IMR-90 (cell line): ENCODE data around the gene SLC6A13. TPM values are rescaled to one million over a fixed set of nuclear protein-coding genes. Genes with fewer than 3 reads are reported as not detected.
"Not testable (repeated sequence)": the region's sequence is repeated elsewhere in the genome, so short reads cannot be mapped to it uniquely, and the experiment has no call there.

Experiments used
- ATAC-seq: fragments of 200-7000 bp; cut with Tn5 transposase; 2 replicates; pipeline ENCODE4 v1.9.1; 2020; ENCODE audit warnings: low read depth, mild to moderate bottlenecking, moderate library complexity
- BruUV-seq: library from RNA; stranded (reverse); fragments of 400-500 nt; replicated peaks from 2 replicates; lab custom pipeline; 2021; lab: Mats Ljungman, UMichigan
- CTCF ChIA-PET: fragments of 300-600 bp; formaldehyde crosslinking; extraction: SDS; loops from one replicate; lab custom pipeline; 2021; ENCODE audit warnings: antibody characterized with exemption; lab: Yijun Ruan, JAX
- POLR2A ChIA-PET: fragments of 300-600 bp; sonication (Branson Sonifier 250); formaldehyde crosslinking; loops from one replicate; lab custom pipeline; 2022; ENCODE audit warnings: antibody characterized with exemption; ENCODE audit not compliant: unreplicated experiment; lab: Charles Lee
- DNase-seq: peaks from one replicate; pipeline ENCODE4 v3.0.0; 2013
- H2AFZ ChIP-seq: replicated peaks from 2 replicates; pipeline ENCODE3; 2013; ENCODE audit warnings: low read length, mild to moderate bottlenecking; ENCODE audit not compliant: poor library complexity
- H2AK5ac ChIP-seq: 2 replicates; pipeline ENCODE4 v1.6.1; 2013; ENCODE audit warnings: low read depth, low read length, inconsistent platforms
- H2AK9ac ChIP-seq: replicated peaks from 2 replicates; pipeline ENCODE3; 2013; ENCODE audit warnings: mild to moderate bottlenecking, low read depth, low read length, moderate library complexity; ENCODE audit not compliant: poor library complexity
- H2BK120ac ChIP-seq: 2 replicates; pipeline ENCODE4 v1.6.1; 2013; ENCODE audit warnings: low read depth, low read length, inconsistent platforms
- H2BK15ac ChIP-seq: 3 replicates; pipeline ENCODE4 v1.6.1; 2013; ENCODE audit warnings: low read depth, low read length, inconsistent platforms
- H2BK20ac ChIP-seq: 2 replicates; pipeline ENCODE4 v1.6.1; 2013; ENCODE audit warnings: low read depth, mild to moderate bottlenecking, inconsistent platforms, low read length, moderate library complexity
- H2BK5ac ChIP-seq: 2 replicates; pipeline ENCODE4 v1.6.1; 2013; ENCODE audit warnings: mild to moderate bottlenecking, low read depth, low read length, inconsistent platforms; ENCODE audit not compliant: poor library complexity, severe bottlenecking
- H3K14ac ChIP-seq: replicated peaks from 2 replicates; pipeline ENCODE4 v1.6.1; 2013; ENCODE audit warnings: low read depth, low read length, inconsistent platforms
- H3K18ac ChIP-seq: 2 replicates; pipeline ENCODE4 v1.6.1; 2013; ENCODE audit warnings: low read depth, low read length, control low read depth
- H3K23ac ChIP-seq: 2 replicates; pipeline ENCODE4 v1.6.1; 2013; ENCODE audit warnings: low read depth, low read length, inconsistent platforms
- H3K27ac ChIP-seq: 2 replicates; pipeline ENCODE4 v1.5.1; 2013; ENCODE audit warnings: mild to moderate bottlenecking, control low read depth, low read length; ENCODE audit not compliant: insufficient read depth
- H3K27me3 ChIP-seq: 2 replicates; pipeline ENCODE4 v1.6.1; 2013; ENCODE audit warnings: low read length; ENCODE audit not compliant: control insufficient read depth, insufficient read depth
- H3K36me3 ChIP-seq: 2 replicates; pipeline ENCODE4 v1.6.1; 2013; ENCODE audit warnings: low read length, mixed read lengths; ENCODE audit not compliant: control insufficient read depth, insufficient read depth
- H3K4ac ChIP-seq: 2 replicates; pipeline ENCODE4 v1.6.1; 2013; ENCODE audit warnings: low read depth, low read length, inconsistent platforms
- H3K4me1 ChIP-seq: 2 replicates; pipeline ENCODE4 v1.6.1; 2013; ENCODE audit warnings: low read length, mixed read lengths; ENCODE audit not compliant: control insufficient read depth, insufficient read depth
- H3K4me2 ChIP-seq: 2 replicates; pipeline ENCODE4 v1.6.1; 2013; ENCODE audit warnings: low read depth, mild to moderate bottlenecking, control low read depth, low read length, moderate library complexity
- H3K4me3 ChIP-seq: 2 replicates; pipeline ENCODE4 v1.5.1; 2013; ENCODE audit warnings: low read depth, mild to moderate bottlenecking, control low read depth, low read length, moderate library complexity; ENCODE audit not compliant: insufficient read depth
- H3K56ac ChIP-seq: 2 replicates; pipeline ENCODE4 v1.6.1; 2013; ENCODE audit warnings: low read length, inconsistent platforms; ENCODE audit not compliant: insufficient read depth; ENCODE audit errors: extremely low read depth
- H3K79me1 ChIP-seq, 2 experiments: 2 replicates each; pipeline ENCODE4 v1.6.1; 2013; ENCODE audit warnings: low read length in 2 of 2, inconsistent platforms in 1 of 2, low read depth in 1 of 2
- H3K9ac ChIP-seq: 2 replicates; pipeline ENCODE4 v1.6.1; 2013; ENCODE audit warnings: low read depth, low read length, control low read depth
- H3K9me1 ChIP-seq: 2 replicates; pipeline ENCODE4 v1.6.1; 2013; ENCODE audit warnings: low read length, inconsistent platforms; ENCODE audit not compliant: insufficient read depth
- H3K9me3 ChIP-seq: 2 replicates; pipeline ENCODE4 v1.6.1; 2013; ENCODE audit warnings: low read length; ENCODE audit not compliant: control insufficient read depth, insufficient read depth
- H4K20me1 ChIP-seq: 2 replicates; pipeline ENCODE4 v1.6.1; 2013; ENCODE audit warnings: low read length, inconsistent platforms; ENCODE audit not compliant: insufficient read depth
- H4K5ac ChIP-seq: 2 replicates; pipeline ENCODE4 v1.6.1; 2013; ENCODE audit warnings: mild to moderate bottlenecking, low read depth, low read length, control low read depth
- H4K8ac ChIP-seq, 2 experiments: 2 replicates each; pipeline ENCODE4 v1.6.1; 2013; ENCODE audit warnings: low read depth in 2 of 2, low read length in 2 of 2, control low read depth in 1 of 2, inconsistent platforms in 1 of 2
- H4K91ac ChIP-seq: 2 replicates; pipeline ENCODE4 v1.6.1; 2013; ENCODE audit warnings: low read depth, low read length, inconsistent platforms; ENCODE audit not compliant: insufficient read depth
- WGBS, 2 experiments: methylation state at CpG; one replicate each; pipeline versions ENCODE4 v1.1.5 to v1.1.7; 2013; ENCODE audit warnings: missing lambda C conversion rate in 2 of 2; ENCODE audit not compliant: insufficient read length in 1 of 2; ENCODE audit errors: extremely low coverage in 2 of 2; 5-methylcytosine and 5-hydroxymethylcytosine counted together
- dilution Hi-C: fragments of 300-500 bp; cut with HindIII; formaldehyde crosslinking; loops from one replicate; pipeline ENCODE4 v1.14.3; 2018; ENCODE audit warnings: low sequenced_read_pairs; ENCODE audit not compliant: unreplicated experiment
- in situ Hi-C: fragments of 300-500 bp; cut with MboI; formaldehyde crosslinking; loops from 3 replicates; pipeline ENCODE4 v1.14.3; 2019; ENCODE audit warnings: low sequenced_read_pairs, inconsistent platforms, mixed read lengths
- intact Hi-C: fragments of 100-400 bp; cut with micrococcal nuclease; formaldehyde crosslinking; loops from 2 replicates; pipeline ENCODE4 v1.10.0; 2022
- polyA plus RNA-seq, 3 experiments: library from polyadenylated mRNA; depleted of rRNA; stranded (reverse); fragments of >200 nt; gene quantifications; 2 replicates each; pipeline ENCODE4 v1.2.3, GENCODE V29; 2012; ENCODE audit warnings: low replicate concordance in 1 of 3
- total RNA-seq: library from RNA; depleted of rRNA; stranded (reverse); fragments of >200 nt; gene quantifications from 2 replicates; pipeline ENCODE4 v1.2.3, GENCODE V29; 2012

Gene SLC6A13
- total and polyA plus RNA-seq, 2 of the 4 experiments (the other 2 are of a cell fraction), result under 0.01 to 0.10 TPM

GRCh38 chr12:235967-236366 is 26.7 kb downstream of the SLC6A13 start:
- ATAC-seq, H2BK120ac ChIP-seq, POLR2A ChIA-PET, H3K4ac ChIP-seq, dilution Hi-C loops, H3K9me1 ChIP-seq, H3K4me3 ChIP-seq, H3K9ac ChIP-seq, H2BK5ac ChIP-seq, H2AK5ac ChIP-seq, BruUV-seq, H4K91ac ChIP-seq, H3K23ac ChIP-seq, H3K4me2 ChIP-seq, H4K5ac ChIP-seq, DNase-seq, H2BK15ac ChIP-seq, H3K18ac ChIP-seq, H3K56ac ChIP-seq, H3K14ac ChIP-seq, H2AFZ ChIP-seq, H3K27ac ChIP-seq, H2AK9ac ChIP-seq, H3K4me1 ChIP-seq, H3K36me3 ChIP-seq, H4K8ac ChIP-seq, H4K20me1 ChIP-seq, H2BK20ac ChIP-seq, CTCF ChIA-PET, in situ Hi-C loops, intact Hi-C loops, H3K79me1 ChIP-seq: not testable (repeated sequence)
- no CpG with 5 or more reads among the region's 4 CpGs for WGBS, 2 experiments
- H3K9me3 ChIP-seq, result peaks cover 18% of the 10 kb centered on the region
- H3K27me3 ChIP-seq, result peaks cover 35% of the 10 kb centered on the region
